A673 (cell line): Measurements from ENCODE around the gene ODC1.

Source experiments
- EZH2 ChIP-seq: fragments of 200-600 bp; sonication (generic); IDR thresholded peaks from 2 replicates; pipeline ENCODE4 v1.6.1; 2017; ENCODE audit warnings: borderline replicate concordance, low read depth, mild to moderate bottlenecking, mixed read lengths, antibody characterized with exemption, low read length; ENCODE audit not compliant: poor library complexity, severe bottlenecking
- TF ChIP-seq, protein P1 (sequence below): fragments of 300-800, 200-600 bp; sonication (generic); conservative IDR thresholded peaks from 2 replicates; pipeline ENCODE4 v1.5.1; 2017; ENCODE audit warnings: low read depth, mild to moderate bottlenecking, antibody characterized with exemption, low read length, moderate library complexity, mixed read lengths

DNA sequence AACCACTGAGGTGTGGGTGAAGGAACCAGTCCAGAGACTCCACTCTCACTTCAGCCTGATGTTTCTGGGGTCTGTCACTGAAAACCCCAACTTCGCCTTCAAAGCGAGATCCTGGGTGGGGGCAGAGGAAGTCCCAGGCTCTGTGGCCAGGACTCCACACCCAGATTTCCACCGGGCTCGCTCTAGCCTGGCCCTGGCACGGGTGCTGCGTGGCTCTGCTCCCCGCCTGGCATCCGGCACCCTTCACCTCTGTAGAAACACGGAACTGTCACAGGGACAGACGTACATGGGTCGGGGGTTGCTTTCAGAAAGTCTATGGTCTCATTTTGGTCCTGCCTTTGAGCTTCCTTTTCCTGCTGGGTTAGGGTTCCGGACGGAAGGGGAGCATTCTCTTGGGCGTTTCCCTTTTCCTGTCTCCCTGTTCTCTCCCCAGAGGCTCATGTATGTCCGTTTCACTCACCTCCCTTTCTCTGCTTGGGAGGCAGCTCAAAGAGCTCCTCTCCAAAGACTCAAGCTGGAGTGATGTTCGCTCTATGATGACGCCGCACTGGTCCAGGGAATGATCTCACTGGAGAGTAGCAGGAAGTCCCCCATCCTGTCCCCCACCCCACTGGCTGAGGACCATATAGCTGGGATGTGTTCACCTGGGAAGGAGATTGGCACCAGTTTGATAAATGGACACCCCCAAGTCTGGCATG lies 41.5 kb downstream of the ODC1 start:
- TF ChIP-seq, protein P1, sequence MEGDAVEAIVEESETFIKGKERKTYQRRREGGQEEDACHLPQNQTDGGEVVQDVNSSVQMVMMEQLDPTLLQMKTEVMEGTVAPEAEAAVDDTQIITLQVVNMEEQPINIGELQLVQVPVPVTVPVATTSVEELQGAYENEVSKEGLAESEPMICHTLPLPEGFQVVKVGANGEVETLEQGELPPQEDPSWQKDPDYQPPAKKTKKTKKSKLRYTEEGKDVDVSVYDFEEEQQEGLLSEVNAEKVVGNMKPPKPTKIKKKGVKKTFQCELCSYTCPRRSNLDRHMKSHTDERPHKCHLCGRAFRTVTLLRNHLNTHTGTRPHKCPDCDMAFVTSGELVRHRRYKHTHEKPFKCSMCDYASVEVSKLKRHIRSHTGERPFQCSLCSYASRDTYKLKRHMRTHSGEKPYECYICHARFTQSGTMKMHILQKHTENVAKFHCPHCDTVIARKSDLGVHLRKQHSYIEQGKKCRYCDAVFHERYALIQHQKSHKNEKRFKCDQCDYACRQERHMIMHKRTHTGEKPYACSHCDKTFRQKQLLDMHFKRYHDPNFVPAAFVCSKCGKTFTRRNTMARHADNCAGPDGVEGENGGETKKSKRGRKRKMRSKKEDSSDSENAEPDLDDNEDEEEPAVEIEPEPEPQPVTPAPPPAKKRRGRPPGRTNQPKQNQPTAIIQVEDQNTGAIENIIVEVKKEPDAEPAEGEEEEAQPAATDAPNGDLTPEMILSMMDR = no peak
- TF ChIP-seq EZH2 = no peak
